HG02973 (cell line): ENCODE results near the gene ZBTB7A.

Source experiments
- ATAC-seq: cut with Tn5 transposase; IDR thresholded peaks from one replicate; pipeline ENCODE4 v1.9.1; 2021; ENCODE audit warnings: moderate library complexity; ENCODE audit not compliant: unreplicated experiment

The ZBTB7A gene

GRCh38 chr19:4066682-4067395 lies at the start of gene ZBTB7A:
TSS of gene ZBTB7A (minus strand) at chr19:4066899. CDS start at chr19:4055232, 11,667 bp downstream.
- ATAC-seq, result no peak

GRCh38 chr19:4115818-4116385 lies 49.2 kb upstream of the ZBTB7A start:
- peak; percentile 4 for ATAC-seq

GRCh38 chr19:4115050-4115817 lies 48.5 kb upstream of the ZBTB7A start:
- peak; percentile 53 for ATAC-seq

DNA sequence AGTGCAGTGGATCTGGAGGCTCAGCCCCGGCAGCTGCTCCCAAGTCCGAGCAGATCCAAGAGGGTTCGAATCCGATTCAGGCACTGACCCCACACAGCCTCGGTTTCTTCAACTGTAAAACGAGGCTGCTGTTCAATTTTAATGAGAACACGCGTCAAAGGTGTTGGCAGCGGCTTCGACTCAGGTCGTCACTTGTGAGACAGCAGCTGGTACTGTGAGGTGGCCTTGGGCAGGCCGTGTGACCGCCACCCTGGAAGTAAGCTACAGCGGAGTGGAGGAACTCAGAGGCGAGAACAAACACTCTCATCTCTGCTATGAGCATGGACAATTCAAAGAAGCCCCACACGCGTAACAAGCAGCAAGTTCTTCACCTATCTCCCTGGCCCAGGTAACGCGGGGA lies 47.5 kb upstream of the ZBTB7A start:
- no peak for ATAC-seq

GRCh38 chr19:4113398-4114088 lies 46.8 kb upstream of the ZBTB7A start:
- no peak for ATAC-seq

DNA sequence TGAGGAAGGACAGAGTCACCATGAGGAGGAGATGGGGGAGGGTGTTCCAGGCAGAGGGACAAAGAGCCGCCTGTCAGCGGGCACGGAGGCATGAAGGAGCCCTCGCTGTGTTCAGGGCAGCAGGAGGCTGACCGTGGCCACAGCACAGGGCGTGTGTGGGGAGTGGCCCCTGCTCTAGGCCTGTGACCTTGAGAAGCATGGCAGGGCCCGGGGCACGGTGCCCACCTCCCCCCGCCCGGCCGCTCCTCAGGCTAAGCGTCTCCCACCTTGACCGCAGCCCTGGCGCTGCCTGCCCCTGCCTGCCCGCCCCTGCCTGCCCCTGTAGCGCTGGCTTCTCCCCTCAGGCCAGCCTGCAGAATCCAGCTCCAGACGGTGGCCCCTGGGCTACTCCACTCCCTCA lies 45.7 kb upstream of the ZBTB7A start:
- no peak for ATAC-seq

DNA sequence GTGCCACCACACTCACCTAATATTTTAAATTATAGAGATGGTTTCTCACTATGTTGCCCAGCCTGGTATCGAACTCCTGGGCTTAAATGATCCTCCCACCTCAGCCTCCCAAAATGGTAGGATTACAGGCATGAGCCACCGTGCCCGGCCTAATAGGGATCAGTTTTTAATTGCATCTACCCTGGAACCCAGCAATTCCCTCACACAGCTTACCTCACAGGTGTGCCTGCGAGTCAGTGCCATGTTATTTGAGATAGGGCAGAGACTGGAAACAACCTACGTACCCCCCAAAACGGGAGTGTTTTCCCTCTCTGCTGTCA lies 42.9 kb upstream of the ZBTB7A start:
- ATAC-seq, result no peak

DNA sequence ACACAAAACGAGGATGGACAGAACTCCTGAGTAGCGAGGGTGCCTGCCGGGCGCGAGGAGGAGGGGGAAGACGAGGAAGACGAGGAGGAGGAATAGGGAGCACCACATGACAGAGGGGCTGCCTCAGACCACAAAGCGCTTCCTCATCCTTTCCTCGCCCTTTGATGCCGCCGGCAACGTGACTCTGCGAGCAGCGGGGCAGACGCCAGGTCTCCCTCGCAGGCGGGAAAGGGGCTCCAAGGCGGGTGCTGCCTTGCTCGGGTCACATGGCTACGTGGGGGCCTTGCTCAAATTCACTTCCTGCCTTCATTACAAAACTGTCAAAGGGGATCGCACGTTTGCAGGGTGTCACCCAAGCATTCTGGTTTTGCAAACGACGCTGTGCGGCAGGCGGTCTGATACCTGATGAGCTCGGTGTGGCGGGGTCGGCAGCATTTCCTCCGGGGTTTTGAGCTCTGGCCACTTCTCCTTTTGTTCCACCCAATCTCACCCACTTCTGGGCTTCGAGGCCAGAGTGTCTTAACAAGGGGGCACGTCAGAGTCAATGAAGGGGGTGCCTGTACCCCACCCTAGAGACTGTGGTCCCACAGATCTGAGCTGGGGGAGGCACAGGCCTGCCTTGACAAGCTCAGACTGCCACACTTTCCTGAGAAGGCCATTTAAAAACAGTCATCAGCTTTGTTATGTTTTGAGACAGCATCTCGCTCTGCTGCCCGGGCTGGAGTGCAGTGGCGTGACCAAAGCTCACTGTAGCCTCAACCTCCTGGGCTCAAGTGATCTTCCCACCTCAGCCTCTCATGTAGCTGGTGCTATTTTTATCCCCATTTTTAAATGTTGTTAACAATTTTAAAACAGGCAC lies 42.3 kb upstream of the ZBTB7A start:
- peak; percentile 41 for ATAC-seq

GRCh38 chr19:4103080-4103433 lies 36.4 kb upstream of the ZBTB7A start:
- ATAC-seq, result no peak

DNA sequence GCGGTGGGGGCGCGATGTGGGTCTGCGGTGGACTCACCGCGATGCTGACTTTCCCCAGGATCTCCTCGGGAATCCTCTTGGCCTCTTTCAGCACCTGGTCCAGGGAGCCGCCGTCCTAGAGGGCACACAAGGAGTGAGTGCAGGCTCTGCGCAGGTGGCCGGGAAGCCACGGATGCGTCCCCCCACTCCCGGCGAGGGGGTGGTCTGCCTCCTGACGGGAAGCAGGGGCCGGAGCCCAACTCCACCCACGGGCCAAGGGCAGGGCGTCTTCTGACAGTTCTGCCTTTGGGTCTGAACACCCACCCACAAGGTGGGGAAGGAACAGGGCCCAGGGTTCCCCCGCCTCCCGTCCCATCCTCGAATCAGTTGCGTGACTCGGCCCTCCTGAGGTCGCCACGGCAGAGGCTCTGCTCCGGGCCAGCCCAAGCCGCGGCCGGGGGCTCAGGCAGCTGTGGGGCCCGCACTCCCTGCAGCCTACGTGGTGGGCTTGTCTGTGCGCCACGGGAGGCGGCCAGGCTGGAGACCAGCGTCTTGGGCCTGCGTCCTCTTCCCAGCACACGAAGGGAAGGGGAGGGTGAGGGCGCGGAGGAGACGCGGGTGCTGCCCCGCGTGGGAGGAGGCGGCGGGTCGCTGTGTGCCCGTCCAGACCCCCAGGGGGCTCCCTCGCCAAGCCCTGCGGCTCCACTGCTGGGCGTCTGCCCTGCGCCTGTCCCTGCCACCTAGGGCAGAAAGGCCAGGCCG lies 35.8 kb upstream of the ZBTB7A start:
- ATAC-seq, result no peak

- no peak for ATAC-seq
Measured at GRCh38 chr19:4101496-4101770, 34.7 kb upstream of the ZBTB7A start.

DNA sequence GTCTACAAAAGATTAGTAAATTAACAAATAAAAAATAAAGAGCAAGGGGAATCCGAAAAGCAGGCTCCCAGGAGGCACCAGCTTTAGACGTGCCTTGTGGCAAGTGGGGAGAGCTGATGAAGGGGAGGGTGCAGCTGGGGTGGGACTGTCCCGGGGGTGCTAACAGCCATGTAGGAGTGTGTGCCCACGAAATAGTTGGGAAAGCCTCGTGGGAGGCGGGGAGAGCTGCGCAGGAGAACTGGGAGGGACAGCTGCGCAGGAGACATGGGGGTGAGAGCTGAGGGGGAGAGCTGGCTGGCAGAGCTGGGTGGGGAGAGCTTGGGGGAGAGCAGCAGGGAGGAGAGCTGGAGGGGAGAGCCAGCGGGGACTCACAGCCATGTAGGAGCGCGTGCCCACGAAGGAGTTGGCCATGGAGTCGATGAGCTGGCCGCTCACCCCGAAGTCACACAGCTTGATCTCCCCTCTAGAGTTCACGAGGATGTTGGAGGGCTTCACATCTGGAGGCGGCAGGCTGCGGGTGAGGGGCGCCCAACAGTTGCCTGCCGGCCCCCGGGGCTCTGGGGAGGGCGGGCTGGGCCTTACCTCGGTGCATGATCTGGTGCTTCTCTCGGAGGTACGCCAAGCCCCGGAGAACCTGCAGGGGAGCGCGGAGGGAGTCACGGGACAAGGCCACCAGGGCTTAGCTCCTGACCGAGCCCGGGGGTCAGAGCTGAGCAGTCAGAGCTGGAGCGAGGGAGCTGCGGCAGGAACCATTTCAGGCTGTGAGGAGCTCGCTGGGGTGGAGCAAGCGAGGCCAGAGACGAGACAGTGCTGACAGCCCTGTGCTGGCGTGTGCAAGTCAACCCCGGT lies 34.2 kb upstream of the ZBTB7A start:
- no peak for ATAC-seq

DNA sequence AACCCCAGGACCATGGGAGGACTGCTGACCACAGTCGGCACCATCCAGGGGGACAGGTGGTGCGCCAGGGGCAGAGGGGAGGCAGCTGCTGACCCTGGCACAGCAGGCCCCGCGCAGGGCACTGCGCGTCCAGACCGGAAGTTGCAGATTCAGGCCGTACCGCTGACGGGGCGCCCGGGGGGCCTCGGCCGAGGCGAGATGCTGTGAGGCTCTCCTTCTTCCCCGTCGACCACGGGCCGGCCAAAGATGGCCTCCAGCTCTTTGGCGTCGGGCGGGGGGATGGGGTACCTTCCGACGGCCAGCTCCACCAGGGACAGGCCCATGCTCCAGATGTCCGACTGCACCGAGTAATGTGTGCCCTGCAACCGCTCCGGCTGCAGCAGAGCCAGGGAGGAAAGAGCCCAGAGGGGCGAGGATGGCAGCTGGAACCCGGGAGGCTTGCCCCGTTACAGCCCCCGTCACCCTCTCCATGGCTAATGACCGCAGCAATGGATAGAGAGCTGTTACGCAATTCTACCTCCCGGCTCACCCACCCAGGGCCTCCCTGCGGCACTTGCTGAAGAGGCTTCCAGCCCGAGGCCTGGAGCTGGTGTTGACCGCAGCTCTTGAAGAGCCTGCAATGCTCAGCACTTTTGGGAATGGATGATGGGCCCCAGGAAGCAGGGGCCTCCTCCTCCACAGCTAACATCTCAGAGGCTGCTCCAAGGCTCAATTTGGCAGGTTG lies 32.5 kb upstream of the ZBTB7A start:
- ATAC-seq, result no peak

DNA sequence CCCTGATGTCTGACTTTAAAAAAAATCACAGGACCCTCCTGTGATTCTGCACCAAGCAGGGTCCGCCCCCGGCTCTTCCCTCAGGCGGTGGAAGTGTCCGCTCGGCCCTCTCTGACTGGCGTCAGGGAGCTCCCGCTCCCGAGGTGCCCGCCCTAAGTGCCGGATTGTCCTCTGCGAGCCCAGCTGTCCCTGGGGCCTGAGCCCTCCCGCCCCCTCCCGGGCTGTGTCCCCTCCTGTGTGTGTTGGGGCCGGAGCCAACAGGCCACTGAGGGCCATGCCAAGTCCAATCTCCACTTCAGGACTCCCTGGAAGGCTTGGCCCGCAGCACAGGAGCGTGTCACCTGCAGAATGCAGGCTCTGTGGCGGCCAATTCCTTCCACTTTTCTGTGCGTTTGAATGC lies 31.8 kb upstream of the ZBTB7A start:
- no peak for ATAC-seq

DNA sequence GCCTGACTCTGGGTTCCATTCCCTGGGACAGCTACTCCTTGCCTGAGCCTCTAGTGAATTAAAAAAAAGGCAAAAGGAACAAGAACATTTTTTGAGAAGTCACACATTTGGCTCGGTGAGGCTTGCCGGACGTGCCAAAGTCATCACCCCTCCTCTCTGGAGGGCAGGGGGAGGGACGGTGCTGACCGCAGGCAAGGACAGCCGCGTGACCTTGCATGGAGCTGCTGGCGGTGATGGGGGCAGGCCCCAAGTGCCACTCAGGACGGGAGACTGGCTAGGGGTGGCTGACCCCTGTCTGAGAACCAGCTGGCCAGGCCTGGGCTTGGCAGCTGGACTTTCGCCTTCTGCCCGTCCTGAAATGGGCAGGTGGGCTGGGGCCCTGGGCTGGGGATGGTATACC lies 30.8 kb upstream of the ZBTB7A start:
- no peak for ATAC-seq

DNA sequence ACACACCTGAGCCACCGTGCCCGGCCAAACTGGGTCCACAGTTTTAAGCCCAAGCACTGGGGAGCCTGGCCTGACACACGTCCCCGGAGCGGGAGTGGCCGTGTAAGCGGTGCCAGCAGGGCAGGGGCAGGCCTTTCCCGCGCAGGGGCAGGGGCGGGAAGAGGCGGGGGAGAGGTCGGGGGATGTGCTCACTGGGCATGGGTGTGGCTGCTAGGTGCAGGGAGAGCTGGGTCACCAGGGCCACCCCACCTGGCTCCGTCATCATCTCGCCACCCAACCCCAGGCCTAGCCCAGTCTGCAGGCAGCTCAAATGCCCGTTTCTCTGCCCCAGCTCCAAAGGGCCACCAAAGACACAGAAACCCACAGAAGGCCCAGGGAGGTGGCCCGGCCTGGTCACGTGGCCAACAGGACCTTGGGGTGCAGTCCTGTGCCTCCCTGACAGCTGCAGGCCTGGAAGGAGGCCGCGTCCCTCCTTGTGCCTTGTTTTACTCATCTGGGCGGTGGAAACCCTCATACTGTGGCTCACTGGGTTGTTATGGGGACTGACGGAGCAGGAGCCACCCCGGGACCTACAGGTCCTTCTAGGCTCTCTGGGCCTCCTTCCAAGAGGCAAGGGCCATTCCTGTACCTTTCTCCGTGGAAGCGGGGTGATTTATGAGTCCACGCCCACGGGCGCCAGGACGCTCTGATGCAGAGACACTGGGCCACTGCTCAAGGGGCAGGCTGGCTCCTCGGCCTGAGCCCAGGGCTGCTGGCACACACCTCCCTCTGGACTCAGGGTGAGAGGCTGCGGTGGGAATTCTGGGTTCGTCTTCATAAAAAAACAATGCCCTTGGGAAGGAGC lies 29.6 kb upstream of the ZBTB7A start:
- ATAC-seq, result no peak

- ATAC-seq, result no peak
Measured at GRCh38 chr19:4095488-4095844, 28.8 kb upstream of the ZBTB7A start.
